Prostate gland (tissue), 2 donors: ENCODE measurements around the gene PPP3R1.

Experiments
- POLR2A ChIP-seq: fragments of 450-650 bp; IDR thresholded peaks from one replicate; pipeline ENCODE4 v1.6.1; 2016; ENCODE audit warnings: antibody characterized with exemption, mild to moderate bottlenecking
- TF ChIP-seq, protein P1 (sequence below), 4 experiments: fragments of 200-600 bp in 2 of 4; fragments of 450-650 bp in 2 of 4; sonication (generic) in 2 of 4; IDR thresholded peaks; 1 replicate in 3 of 4; 2 replicates in 1 of 4; pipeline ENCODE4 v1.5.1; 2016 to 2019; ENCODE audit warnings: antibody characterized with exemption in 4 of 4, mild to moderate bottlenecking in 2 of 4, moderate library complexity in 2 of 4

DNA sequence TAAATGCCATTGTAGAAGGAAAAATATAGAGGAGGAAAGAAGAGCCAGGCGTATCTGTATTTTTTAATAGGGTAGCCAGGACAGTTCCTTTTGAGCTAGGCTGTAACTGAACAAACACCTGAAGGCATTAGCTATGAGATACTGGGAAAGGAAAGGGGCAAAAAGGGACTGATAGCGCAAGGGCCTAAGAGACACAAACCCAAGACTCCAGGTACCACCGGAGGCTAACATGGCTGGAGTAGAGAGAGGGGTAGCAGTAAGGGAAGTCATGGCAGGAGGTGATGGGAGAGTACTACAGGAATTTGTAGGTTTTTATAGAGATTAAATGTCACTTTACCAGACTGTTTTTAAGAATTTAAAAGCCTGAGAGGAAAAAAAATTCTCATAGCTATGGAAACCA lies 73.9 kb downstream of the PPP3R1 start:
- TF ChIP-seq, protein P1, sequence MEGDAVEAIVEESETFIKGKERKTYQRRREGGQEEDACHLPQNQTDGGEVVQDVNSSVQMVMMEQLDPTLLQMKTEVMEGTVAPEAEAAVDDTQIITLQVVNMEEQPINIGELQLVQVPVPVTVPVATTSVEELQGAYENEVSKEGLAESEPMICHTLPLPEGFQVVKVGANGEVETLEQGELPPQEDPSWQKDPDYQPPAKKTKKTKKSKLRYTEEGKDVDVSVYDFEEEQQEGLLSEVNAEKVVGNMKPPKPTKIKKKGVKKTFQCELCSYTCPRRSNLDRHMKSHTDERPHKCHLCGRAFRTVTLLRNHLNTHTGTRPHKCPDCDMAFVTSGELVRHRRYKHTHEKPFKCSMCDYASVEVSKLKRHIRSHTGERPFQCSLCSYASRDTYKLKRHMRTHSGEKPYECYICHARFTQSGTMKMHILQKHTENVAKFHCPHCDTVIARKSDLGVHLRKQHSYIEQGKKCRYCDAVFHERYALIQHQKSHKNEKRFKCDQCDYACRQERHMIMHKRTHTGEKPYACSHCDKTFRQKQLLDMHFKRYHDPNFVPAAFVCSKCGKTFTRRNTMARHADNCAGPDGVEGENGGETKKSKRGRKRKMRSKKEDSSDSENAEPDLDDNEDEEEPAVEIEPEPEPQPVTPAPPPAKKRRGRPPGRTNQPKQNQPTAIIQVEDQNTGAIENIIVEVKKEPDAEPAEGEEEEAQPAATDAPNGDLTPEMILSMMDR (IDR thresholded peaks at IDR 0.05) = no peak
- no peak for TF ChIP-seq POLR2A
